Limb (tissue), 2 donors: Measurements from ENCODE around the gene PLEKHD1.

Experiments used
- DNase-seq, 2 donors: peaks; one replicate each; pipeline ENCODE4 v3.0.0-alpha.2; 2016; ENCODE audit errors: extremely low spot score in 2 of 2

Gene PLEKHD1

DNA sequence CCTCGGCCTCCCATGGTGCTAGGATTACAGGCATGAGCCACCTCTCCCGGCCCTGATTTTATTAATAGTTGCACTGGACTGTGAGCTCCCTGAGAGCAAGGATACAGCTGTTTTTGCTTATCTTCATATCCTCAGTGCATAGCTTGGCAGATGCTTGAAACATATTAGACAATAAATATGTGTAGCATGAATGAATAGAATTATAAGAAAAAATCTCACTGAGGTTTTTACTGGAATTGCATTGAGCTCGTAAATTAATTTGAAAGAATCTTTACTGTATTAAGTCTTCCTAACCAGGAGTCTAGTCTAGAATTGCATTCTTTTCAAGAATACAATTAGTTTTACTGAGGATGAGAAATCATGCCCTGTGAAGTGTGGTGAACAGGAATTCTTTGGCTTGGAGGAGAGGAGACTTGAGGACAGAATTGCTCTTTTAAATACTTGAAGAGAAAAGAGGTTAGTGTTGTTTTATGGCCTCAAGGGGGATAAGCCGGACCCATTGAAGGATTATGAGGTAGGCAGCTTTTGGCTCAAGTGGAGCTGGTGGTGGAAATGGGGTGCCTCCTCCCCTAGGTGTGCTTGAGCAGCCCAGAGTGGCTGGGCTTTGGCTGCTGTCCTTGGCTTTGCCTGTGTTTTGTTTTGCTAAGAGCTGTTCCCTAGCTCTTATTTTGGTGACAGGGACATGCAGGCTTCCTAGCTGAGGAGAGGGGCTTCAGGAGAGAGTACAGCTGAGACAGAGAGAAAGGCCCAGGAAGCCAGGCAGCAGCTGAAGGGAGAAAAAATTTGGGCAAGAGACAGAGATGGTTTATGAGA lies 34.0 kb downstream of the PLEKHD1 start:
- peak in 1 of 2 donors; percentile 18 for DNase-seq

DNA sequence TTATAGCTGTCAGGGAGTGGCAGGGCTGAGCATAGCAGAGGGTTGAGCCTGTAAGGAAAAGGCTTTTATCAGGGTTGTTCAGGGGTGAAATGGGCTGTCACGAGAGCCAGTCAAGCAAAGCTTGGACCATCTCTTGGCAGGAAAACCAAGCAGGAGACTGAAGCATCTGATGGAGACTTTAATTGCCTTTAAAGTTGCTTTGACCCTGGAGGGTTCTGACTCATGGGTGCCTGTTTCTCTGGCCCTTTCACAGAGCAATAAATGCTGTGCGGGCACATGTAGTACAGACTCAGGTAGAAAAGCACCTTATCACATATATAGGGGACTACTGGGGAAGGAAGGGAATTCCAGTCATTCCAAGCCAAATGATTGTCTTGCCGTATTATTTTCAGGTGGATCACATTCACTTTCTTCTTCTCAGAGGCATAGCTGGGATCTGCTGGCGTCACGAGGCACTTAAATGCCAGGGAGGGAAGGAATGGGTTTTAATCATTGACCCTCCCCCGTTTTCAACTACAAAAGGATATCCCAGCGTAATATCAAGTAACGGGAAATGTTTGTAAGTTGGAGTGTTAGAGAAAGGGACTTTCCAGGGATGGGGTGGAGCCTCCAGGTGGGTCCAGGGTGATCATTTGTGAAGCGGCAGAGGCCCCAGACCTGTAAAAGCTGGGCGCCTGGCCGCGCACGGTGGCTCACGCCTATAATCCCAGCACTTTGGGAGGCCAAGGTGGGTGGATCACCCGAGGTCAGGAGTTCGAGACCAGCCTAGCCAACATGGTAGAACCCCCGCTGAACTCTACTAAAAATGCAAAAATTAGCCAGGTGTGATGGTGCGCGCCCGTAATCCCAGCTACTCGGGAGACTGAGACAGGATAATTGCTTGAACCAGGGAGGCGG lies 34.9 kb downstream of the PLEKHD1 start:
- DNase-seq = no peak

DNA sequence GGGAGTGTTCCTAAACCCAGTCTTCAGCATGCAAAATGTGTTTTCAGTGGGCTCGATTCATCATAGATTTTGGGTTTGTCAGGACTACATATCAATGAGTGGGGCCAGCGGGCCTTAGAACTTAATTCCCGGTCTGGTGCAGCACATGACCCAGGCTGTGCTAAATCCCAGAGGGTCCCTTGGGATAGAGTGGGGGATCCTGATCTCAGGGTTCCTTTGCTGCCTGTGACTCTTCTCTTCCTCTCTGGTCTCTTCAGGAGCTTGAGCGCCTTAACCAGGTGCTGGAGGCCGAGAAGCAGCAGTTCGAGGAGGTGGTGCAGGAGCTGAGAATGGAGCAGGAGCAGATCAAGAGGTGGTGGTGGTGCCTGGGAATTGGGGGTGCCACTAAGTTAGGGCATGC lies 37.5 kb downstream of the PLEKHD1 start:
- DNase-seq = no peak

DNA sequence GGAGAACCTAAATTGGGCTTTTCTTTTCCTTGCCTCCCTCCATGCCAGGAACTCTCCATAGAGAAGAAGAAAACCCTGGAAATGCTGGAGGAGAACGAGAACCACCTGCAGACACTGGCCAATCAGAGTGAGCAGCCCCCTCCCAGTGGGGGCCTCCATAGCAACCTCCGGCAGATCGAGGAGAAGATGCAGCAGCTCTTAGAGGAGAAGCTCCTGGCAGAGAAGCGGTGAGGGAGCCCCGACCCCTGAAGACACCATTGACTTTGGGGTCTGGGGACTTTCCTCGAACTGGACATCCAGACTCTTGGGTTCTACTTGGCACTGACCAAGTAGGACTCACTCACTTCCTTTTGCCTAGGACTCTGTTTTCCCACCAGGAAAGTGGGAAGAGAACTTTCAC lies 41.4 kb downstream of the PLEKHD1 start:
- DNase-seq = no peak

DNA sequence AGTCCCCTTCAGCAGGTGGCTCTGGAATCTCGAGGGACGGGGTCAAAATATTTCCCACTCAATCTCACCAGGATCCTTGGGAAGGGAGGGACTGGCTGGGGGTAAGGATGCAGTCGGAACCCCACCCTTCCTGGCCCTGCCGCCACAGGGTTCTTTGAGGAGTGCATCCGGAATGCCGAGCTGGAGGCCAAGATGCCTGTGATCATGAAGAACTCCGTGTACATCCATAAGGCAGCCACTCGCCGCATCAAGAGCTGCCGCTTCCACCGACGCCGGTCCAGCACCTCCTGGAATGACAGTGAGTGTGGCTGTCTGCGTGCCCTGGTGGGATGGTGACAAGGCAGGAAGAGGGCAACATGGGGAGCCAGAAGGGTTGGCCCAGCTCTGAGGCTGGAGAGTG lies 43.1 kb downstream of the PLEKHD1 start:
- no peak for DNase-seq

DNA sequence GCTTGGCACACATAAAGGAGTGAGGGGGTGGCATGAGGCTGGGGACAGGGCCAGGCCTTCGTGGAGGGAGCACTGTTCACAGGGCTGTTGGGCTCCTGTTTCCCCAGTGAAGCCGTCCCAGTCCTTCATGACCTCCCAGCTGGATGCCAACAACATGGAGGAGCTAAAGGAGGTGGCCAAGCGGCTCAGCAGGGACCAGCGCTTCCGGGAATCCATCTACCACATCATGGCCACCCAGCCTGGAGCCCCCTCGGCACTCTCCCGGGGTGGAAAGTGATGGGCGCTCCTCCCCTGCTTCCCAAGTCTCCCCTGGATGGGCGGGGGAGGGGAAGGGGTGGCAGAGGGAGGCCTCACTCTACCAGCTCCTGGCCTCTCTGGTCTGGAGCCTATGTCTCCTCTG lies 43.6 kb downstream of the PLEKHD1 start:
- DNase-seq = no peak

DNA sequence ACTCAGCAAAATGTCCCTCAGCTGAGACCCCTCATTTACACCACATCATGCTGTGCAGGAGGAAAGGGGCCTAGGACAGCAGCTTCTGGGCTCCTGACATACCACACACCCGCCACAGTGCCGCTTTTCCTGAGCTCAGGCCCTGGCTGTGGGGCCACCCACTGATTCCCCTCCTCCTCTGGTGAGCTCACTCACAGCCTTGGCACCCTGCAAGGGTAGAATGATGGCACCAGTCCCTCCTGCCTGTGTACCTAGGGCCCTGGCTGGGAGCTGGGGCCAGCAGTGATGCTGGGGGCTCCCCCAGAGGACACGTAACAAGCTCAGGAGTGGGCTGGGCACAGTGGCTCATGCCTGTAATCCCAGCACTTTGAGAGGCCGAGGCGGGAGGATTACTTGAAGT lies 44.4 kb downstream of the PLEKHD1 start:
- DNase-seq = no peak

DNA sequence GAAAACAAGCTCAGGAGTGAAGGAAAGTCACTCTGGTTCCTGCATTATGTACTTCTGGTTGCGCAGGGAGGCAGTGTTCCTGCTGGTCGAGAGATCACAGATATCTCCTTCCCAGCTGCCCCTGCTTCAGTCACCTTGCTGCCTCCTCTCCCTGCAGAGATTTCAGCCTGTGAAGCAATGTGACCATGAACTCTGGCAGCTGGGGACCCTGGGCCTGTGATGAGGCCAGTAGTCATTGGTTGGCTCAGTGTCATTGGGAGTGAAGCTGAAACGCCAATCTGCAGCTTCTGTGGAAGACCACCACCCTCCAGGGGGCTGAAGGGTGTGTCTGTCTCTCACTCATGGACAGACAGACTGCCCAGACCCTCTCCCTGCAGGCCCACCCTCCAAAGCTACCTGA lies 45.0 kb downstream of the PLEKHD1 start:
- DNase-seq = no peak

DNA sequence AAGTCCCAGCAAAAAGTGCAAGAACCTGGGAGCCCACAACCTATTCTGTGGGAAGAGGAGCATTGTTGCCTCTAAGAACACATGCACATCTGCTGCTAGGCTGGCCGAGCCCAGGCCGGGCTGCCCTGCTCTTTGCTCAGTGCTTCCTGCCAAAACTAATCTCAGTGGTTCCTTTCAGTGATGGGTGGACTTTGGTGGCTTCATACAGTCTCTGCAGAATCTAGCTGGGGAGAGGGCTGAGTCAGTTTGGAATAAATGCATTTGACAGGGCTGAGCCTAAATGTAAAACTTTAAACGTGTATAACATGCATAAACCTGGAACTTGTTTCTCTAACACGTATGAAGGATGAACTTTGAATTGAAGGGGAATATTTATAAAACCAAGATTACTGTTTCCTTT lies 45.6 kb downstream of the PLEKHD1 start:
- no peak for DNase-seq

DNA sequence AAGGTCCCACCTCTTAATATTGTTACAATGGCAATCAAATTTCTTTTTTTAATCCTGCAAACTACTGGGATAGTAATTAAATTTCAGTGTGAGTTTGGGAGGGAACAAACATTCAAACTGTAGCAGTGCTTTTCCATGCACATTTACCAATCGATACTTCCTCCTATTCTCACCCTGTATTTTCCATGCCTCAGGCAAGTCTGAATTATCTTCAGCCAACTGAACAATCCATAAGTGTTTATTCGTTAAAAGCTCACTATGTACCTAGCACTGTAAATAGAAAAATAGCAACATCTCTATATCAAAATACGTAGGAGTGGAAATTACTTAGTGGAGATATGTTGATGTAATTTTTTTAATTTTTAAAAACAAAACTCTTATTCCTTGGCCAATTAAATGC lies 46.6 kb downstream of the PLEKHD1 start:
- DNase-seq = no peak

DNA sequence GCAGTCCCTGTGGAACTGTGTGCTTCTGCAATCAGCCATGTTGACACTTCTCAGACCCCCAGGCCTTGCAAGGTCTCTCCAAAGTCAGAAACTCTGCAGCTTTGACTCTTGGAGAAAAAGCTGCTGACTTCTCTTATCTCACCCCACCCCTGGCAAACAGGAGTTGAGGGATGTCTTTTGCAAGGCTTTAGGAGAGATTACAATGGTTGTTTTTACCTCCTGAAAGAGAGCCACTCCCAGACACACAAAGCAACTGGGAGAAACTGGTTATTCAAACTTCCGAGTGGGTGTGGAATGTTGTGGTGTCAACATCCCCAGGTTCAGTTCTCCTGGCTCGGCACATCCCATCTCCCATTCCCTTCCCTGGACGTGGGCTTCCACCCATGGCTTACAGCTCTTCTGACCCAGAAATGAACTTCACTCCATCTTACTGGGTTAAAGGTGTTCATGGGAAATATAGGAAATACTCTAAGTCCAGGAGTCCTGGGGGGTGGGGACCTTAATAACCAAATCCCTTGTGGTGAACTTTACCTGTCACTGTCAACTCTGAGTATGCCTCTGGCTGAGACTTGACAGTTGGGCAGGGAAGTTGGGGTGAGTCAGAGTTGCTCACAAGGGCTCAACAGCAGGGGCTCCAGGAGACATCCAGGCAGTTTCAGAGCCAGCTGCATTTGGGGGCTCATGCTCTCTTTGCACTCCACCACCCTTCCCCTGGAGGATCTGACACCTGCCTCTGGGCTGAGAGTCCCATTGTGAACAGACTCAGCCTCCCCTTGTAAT lies 48.2 kb downstream of the PLEKHD1 start:
- DNase-seq = no peak

DNA sequence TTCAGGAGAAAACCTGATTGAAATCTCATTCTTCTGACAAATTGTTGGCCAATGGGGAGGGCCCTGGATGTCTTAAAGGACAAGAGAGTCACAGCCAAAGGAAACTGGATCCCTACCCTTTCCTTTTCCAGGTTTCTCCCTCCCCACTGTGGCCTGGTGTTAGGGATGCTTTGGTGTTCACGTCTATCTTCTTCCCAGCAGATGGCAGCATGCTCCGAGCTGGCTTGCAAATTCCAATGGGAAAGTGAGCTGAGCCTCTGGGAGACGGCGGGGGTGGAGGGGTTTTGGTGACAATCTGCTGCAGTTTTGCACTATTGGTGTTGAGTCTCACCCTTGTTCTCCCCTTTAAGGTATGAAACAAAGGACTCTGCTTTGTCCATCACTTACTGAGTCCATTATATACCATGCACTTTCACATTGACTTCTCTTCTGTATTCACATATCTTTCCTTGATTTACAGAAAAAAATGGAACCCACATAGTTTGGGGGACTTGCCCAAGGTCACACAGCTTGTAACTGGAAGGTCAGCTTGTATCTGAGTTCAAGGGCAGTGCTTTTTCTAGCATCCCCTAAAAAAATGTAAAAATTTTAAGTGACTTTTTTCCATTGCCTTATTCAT lies 50.8 kb downstream of the PLEKHD1 start:
- peak; percentile 14 to 66 for DNase-seq

DNA sequence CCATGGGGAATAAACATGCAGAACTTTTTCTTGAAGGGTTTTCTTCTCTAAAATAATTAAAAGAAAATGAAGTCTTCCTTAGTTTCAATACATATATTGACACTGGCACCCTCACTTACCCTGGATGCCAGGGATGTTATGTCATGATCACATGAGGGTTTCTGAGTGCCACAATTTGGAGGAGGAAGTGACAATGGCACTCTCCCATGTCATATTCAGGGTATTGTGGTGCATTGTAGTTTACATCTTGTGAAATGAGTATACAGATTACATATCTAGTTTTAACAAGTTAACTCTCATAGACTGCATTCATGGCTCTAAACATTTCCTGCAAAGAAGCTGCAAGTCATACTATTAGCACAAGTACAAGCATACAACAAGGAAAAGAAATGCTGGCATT lies 52.4 kb downstream of the PLEKHD1 start:
- DNase-seq = no peak

DNA sequence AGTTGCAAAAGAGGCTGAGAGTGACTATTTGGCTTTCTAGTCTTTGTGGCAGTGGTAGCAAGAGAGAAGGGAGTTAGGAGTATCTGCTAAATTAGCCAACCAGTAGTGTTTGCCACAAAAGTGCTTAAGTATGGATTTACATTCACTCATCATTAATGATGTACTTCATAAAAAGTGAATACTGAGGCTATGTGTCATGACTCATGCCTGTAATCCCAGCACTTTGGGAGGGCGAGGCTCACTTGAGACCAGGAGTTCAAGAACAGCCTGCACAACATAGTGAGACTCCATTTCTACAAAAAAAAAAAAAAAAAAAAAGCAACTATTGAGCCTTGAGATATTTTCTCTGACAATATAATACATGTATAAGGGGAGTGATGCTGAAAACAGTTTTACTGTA lies 53.4 kb downstream of the PLEKHD1 start:
- DNase-seq = no peak

DNA sequence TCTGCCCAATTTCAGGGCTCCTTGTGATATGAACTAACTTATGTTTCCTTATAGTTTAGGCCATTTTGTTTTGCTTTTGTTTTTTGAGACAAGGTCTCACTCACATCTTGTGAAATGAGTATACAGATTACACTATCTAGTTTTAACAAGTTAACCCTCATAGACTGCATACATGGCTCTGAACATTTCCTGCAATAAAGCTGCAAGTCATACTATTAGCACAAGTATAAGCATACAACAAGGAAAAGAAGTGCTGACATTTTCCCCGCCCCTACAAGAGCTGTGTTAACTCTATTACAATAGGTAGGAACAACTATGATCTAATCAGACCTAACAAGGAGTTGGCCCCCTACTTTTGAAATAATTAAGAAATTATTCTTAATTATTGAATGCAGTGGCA lies 54.2 kb downstream of the PLEKHD1 start:
- DNase-seq = no peak

DNA sequence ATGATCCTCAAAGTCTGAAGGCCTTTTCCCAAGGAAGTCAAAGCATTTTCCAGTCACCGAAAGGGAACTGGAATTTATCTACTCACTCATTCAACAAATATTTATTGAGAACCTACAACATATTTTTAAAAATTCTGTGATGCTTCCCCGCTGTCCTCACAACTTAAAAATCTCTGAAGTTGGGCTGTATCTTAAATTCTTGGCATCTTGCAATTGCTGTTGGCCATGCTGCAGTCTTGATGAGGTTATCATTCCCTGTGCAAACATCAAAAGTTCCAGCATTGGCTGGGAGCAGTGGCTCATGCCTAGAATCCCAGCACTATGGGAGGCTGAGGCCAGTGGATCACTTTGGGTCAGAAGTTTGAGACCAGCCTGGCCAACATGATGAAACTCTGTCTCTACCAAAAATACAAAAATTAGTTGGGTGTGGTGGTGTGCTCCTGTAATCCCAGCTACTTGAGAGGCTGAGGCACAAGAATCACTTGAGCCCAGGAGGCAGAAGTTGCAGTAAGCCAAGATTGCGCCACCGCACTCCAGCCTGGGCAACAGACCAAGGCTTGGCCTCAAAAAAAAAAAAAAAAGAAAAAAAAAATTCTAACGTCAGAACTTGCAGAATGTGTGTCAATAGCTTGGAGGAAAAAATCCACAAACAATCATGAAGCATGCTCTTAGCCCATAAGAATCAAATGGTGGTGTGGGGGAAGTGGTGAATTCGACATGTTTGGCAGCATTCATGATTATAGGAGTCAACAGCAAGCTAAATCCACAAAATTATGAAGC lies 55.3 kb downstream of the PLEKHD1 start:
- no peak for DNase-seq

DNA sequence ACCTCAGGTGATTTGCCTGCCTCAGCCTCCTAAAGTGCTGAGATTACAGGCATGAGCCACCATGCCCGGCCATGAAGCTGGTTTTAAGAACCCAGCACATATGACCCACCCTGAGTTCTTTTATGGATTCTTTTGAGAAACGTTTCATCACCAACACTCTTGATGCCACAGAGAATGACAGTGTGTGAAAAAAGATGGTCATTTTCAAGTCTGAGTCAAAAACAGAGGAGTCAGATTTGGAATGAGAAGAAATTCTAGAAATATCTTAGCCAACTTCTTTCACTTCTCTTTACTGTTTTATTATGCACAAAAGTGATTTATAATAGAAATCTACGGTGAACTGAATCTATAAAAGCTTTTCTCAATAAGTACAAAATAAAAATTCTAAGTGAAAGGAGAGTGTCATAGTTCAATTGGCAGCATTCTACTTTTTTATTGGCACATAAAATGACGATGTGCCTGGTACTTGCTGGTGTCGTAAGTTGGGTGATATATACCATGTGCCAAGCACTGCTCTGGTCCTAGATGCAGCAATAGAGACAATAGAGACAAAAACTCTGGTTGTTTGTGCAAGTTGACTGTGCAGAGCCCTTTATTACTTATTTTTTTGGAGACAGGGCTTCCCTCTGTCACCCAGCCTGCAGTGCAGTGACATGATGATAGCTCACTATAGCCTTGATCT lies 56.3 kb downstream of the PLEKHD1 start:
- DNase-seq = no peak

DNA sequence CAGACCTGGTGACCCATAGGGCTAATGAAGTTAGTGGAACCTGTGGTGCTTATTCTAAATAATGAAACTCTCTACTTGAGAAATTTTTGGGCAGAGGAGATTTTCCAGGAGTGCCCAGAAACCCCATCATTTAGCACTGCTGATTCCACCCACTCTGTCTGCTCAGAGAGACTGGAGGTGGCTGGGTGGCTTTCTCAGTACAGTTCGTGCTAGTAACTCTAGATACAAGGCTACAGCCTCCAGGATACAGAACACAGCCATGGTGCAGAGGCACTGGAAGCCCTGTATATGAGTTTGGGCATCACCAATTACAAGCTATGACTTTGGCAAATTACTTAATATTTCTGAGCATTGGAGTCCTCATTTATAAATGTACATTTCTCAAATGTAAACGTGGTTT lies 57.8 kb downstream of the PLEKHD1 start:
- no peak for DNase-seq

DNA sequence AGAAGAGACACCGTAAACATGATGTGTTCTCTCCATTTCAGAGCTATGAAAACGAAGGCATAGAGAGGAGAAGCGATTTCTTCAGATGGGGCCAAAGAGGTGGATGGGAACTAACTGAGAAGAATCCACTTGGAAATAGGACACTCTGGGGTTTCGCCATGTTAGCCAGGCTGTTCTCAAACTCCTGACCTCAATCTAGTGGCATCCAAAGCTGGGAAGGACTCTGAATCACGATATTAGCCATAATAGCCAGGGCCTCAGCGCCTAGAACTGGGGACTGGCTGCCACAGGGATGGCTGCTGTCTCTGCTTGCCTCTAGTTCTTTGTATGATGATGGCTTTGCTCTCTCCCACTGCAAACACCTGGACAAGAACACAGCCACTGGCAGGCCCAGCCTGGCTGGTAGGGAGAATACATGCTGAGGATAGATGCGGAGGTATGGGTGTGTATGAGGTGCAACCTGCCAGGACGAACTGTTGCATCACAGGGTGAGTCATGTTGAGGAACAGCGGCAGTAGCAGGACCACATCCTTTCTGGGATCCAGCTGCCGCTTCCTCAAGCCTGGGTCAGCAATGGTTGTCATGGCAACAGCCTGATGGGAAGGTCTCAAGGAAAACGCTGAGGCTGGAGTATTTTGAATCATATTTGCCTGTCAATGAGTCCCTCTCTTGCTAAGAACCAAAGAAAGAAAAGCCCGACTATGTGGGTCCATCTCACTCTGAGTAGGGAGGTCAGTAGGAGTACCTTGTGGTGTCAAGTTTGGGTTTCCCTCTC lies 59.0 kb downstream of the PLEKHD1 start:
- peak; percentile 6 to 46 for DNase-seq
